ENCODE results near the gene GLCCI1.

Gene GLCCI1

GRCh38 chr7:8136051-8136730 is 167.6 kb downstream of the GLCCI1 start:
- DNase-seq = no peak
